Parathyroid adenoma (tissue), 2 donors: Measurements from ENCODE around the gene ZFAND6.

Source experiments
- H2AFZ ChIP-seq: fragments of 300-600 bp; sonication (generic); one replicate; pipeline ENCODE4 v1.7.0; 2017; ENCODE audit warnings: antibody characterized with exemption, mild to moderate bottlenecking
- H3K27ac ChIP-seq: fragments of 300-600 bp; sonication (generic); one replicate; pipeline ENCODE4 v1.7.0; 2017
- H3K27me3 ChIP-seq: fragments of 300-600 bp; sonication (generic); one replicate; pipeline ENCODE4 v1.7.0; 2017; ENCODE audit warnings: low read length; ENCODE audit not compliant: control insufficient read depth, insufficient read depth
- H3K36me3 ChIP-seq: fragments of 300-600 bp; sonication (generic); one replicate; pipeline ENCODE4 v1.7.0; 2017; ENCODE audit warnings: low read length; ENCODE audit not compliant: control insufficient read depth, insufficient read depth
- H3K4me1 ChIP-seq: fragments of 300-600 bp; sonication (generic); one replicate; pipeline ENCODE4 v1.7.0; 2017; ENCODE audit warnings: control low read depth
- H3K4me2 ChIP-seq: fragments of 300-600 bp; sonication (generic); one replicate; pipeline ENCODE4 v1.7.0; 2017; ENCODE audit warnings: low read length
- H3K4me3 ChIP-seq: fragments of 300-600 bp; sonication (generic); one replicate; pipeline ENCODE4 v1.7.0; 2017; ENCODE audit warnings: low read depth, low read length
- H3K79me2 ChIP-seq: fragments of 300-600 bp; sonication (generic); one replicate; pipeline ENCODE4 v1.7.0; 2017; ENCODE audit warnings: control low read depth
- H3K9ac ChIP-seq: fragments of 300-600 bp; sonication (generic); one replicate; pipeline ENCODE4 v1.7.0; 2017; ENCODE audit warnings: mild to moderate bottlenecking
- H3K9me3 ChIP-seq: fragments of 300-600 bp; sonication (generic); one replicate; pipeline ENCODE4 v1.7.0; 2017; ENCODE audit warnings: low read length; ENCODE audit not compliant: control insufficient read depth
- TF ChIP-seq, protein P1 (sequence below): fragments of 300-600 bp; sonication (generic); IDR thresholded peaks from one replicate; pipeline ENCODE4 v1.7.0; 2017; ENCODE audit warnings: antibody characterized with exemption, mild to moderate bottlenecking
- donor health status: primary hyperparathyroidism.

The ZFAND6 gene

DNA sequence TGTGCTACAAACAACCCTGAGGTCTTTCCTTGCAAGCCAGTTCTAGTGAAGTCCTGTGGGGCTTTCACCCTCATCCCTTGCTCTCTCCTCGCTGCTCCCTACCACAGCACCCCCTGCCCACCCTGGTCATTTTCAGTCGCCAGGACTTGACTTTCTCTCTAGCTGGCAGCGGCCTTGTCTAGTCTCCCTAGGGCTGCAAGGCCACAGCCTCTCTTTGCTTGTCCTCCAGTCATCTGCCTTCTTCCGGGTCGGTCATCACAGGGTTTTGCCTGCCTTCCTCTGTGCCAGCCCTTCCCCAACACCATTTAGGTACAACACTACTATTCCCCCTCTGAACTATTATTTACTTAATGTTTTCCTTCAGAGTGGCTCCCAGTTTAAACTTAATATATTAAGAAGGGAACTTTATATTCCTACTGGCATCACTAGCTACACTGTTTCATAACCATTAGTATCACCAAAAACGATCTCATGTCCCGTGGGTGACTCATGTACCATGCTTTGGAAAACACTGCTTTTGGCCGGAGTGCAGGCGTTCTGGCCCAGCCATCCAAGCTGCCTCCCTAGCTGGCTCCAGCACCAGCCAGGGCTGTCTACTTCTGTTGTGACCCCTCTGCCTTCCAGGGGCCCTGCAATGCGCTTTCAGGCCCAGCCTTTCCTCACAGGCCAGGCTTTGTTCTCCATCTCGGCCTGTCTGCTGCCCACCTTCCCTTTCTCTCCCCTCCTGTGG lies 114.7 kb downstream of the ZFAND6 start:
- H3K36me3 ChIP-seq = no peaks in the 10 kb centered on the region

GRCh38 chr15:80175436-80175835 lies 116.0 kb downstream of the ZFAND6 start:
- Histone ChIP-seq H3K4me1 (no peaks in the 10 kb centered on the region), H3K9me3 (no peaks in the 10 kb centered on the region), H2AFZ (no peak overlapping the region), H3K36me3 (no peaks in the 10 kb centered on the region), H3K4me3 (no peak overlapping the region), H3K79me2 (no peaks in the 10 kb centered on the region), H3K4me2 (no peak overlapping the region), H3K27ac (no peak overlapping the region), H3K27me3 (no peaks in the 10 kb centered on the region), H3K9ac (no peak overlapping the region)
- TF ChIP-seq, protein P1, sequence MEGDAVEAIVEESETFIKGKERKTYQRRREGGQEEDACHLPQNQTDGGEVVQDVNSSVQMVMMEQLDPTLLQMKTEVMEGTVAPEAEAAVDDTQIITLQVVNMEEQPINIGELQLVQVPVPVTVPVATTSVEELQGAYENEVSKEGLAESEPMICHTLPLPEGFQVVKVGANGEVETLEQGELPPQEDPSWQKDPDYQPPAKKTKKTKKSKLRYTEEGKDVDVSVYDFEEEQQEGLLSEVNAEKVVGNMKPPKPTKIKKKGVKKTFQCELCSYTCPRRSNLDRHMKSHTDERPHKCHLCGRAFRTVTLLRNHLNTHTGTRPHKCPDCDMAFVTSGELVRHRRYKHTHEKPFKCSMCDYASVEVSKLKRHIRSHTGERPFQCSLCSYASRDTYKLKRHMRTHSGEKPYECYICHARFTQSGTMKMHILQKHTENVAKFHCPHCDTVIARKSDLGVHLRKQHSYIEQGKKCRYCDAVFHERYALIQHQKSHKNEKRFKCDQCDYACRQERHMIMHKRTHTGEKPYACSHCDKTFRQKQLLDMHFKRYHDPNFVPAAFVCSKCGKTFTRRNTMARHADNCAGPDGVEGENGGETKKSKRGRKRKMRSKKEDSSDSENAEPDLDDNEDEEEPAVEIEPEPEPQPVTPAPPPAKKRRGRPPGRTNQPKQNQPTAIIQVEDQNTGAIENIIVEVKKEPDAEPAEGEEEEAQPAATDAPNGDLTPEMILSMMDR = no peak

More for the DNA sequence above, 114.7 kb downstream of the ZFAND6 start:
- H3K4me1 ChIP-seq = no peaks in the 10 kb centered on the region
- H3K79me2 ChIP-seq = no peaks in the 10 kb centered on the region
- no peak overlapping the region for H3K9ac ChIP-seq
- no peak overlapping the region for H3K4me3 ChIP-seq
- TF ChIP-seq, protein P1 = no peak
- H3K4me2 ChIP-seq = no peak overlapping the region
- no peaks in the 10 kb centered on the region for H3K27me3 ChIP-seq
- H3K27ac ChIP-seq = no peak overlapping the region
- no peaks in the 10 kb centered on the region for H3K9me3 ChIP-seq
- H2AFZ ChIP-seq = no peak overlapping the region

DNA sequence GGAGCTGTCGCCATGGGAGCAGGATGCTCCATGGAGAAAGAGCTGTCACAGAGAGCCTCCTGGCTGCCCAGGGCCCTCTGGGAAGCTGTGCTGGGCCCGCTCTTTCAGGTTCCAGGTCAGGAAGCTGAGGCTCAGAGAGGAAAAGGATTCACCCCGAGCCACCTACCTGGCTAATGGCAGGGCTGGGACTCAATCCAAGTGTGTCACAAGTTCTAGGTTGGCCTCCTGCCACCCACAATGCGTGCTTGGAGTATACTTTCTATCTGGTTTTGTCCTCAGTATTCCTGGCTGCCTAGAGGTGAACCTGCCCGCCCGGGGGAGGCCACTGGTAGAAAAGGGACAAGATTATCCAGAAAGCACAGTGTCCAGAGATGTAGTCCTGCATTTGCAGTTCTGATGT lies 117.0 kb downstream of the ZFAND6 start:
- no peaks in the 10 kb centered on the region for H3K36me3 ChIP-seq
- TF ChIP-seq, protein P1 = no peak

DNA sequence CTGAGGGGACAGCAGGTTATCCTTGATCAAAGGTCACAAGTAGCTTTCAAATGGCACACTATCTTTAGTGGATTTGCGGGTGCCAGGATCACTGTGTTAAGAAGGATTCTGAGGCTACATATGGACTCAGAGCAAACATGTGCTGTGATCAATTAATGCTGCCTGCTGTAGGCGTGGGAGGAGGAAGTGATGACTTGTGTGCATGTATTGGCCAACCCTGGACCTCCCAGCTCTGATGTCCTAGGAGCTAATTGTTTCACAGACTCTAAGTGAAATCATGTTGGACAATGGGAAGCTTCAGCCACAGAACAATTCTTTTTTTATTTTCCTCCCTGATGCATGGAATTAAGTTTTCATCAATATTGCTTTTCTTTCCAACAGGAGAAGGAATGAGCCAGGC lies 117.7 kb downstream of the ZFAND6 start:
- Histone ChIP-seq H3K27me3 (no peaks in the 10 kb centered on the region), H2AFZ (no peak overlapping the region), H3K79me2 (no peaks in the 10 kb centered on the region), H3K4me3 (no peak overlapping the region), H3K4me2 (no peak overlapping the region), H3K36me3 (no peaks in the 10 kb centered on the region), H3K9me3 (no peaks in the 10 kb centered on the region), H3K27ac (no peak overlapping the region), H3K9ac (no peak overlapping the region), H3K4me1 (no peaks in the 10 kb centered on the region)
- TF ChIP-seq, protein P1 = no peak

More for the DNA sequence above, 117.0 kb downstream of the ZFAND6 start:
- Histone ChIP-seq H3K4me3 (no peak overlapping the region), H2AFZ (no peak overlapping the region), H3K4me1 (no peaks in the 10 kb centered on the region), H3K27me3 (no peaks in the 10 kb centered on the region), H3K4me2 (no peak overlapping the region), H3K9ac (no peak overlapping the region), H3K9me3 (no peaks in the 10 kb centered on the region), H3K79me2 (no peaks in the 10 kb centered on the region), H3K27ac (no peak overlapping the region)
